WI38 (cell line): ENCODE data around the gene MRPS15.
"Not testable (repeated sequence)": the region's sequence is repeated elsewhere in the genome, so short reads cannot be mapped to it uniquely, and the experiment has no call there.

Experiments
- H3K4me3 ChIP-seq: 2 replicates; pipeline ENCODE4 v1.5.1; 2011; ENCODE audit warnings: low read depth, mild to moderate bottlenecking, control low read depth, low read length
- TF ChIP-seq, protein P1 (sequence below): IDR thresholded peaks from 2 replicates; pipeline ENCODE4 v1.5.1; 2012; ENCODE audit warnings: low read depth, mild to moderate bottlenecking, control low read depth, low read length

Gene MRPS15

DNA sequence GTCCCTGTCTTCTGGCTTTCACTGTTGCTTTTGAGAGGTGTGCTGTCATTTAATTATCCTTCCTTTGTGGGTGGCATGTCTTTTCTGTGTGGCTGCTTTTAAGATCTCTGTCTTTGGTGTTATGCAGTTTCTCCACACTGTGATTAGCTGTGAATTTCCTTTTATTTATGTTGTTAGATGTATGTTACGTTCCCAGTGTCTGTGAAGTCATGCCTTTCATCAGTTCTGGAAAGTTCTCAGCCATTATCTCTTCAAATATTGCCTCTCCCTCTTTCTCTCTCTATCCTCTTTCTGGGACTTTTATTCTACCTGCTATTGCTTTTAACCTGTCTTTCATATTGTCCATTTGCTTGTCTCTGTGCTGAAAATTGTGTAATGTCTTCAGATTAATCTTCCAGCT lies 39.5 kb upstream of the MRPS15 start:
- TF ChIP-seq, protein P1, sequence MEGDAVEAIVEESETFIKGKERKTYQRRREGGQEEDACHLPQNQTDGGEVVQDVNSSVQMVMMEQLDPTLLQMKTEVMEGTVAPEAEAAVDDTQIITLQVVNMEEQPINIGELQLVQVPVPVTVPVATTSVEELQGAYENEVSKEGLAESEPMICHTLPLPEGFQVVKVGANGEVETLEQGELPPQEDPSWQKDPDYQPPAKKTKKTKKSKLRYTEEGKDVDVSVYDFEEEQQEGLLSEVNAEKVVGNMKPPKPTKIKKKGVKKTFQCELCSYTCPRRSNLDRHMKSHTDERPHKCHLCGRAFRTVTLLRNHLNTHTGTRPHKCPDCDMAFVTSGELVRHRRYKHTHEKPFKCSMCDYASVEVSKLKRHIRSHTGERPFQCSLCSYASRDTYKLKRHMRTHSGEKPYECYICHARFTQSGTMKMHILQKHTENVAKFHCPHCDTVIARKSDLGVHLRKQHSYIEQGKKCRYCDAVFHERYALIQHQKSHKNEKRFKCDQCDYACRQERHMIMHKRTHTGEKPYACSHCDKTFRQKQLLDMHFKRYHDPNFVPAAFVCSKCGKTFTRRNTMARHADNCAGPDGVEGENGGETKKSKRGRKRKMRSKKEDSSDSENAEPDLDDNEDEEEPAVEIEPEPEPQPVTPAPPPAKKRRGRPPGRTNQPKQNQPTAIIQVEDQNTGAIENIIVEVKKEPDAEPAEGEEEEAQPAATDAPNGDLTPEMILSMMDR: no peak
- no peak overlapping the region for H3K4me3 ChIP-seq

DNA sequence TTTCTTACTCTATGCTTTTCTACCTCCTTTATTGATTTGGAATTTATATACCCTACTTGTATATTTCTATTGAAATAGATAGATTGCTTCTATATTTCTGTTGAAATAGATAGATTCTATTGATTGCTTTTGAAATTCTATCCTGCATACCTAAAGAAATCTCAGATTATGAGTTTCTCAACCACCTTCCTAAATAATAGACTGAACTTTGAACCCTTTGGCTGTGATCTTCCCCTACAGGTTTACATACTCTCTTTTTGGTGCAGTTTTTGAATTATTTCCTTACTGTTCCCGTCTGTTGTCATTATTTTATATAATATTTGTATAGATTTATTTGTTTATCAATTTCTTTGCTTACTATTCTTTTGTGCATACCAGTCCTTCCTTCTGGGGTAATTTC lies 39.0 kb upstream of the MRPS15 start:
- TF ChIP-seq, protein P1: no peak
- no peak overlapping the region for H3K4me3 ChIP-seq

DNA sequence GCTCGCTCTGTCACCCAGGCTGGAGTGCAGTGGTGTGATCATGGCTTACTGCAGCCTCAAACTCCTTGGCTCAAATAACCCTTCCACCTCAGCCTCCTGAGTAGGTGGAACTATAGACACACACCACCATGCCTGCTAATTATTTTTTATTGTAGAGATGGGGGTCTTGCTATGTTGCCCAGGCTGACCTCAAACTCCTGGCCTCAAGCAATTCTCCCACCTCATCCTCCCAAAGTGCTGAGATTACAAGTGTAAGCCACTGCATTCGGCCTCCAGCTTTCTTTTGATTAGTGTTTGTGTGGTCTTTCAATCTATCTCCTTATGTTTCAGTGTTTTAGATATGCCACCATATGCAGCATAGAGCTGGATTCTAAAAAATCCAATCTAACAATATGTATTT lies 38.4 kb upstream of the MRPS15 start:
- TF ChIP-seq, protein P1: no peak
- H3K4me3 ChIP-seq: no peak overlapping the region

GRCh38 chr1:36501911-36502310 lies 37.7 kb upstream of the MRPS15 start:
- not testable (repeated sequence) for H3K4me3 ChIP-seq

GRCh38 chr1:36497207-36497606 lies 33.0 kb upstream of the MRPS15 start:
- H3K4me3 ChIP-seq: no peak overlapping the region
- TF ChIP-seq, protein P1: no peak

GRCh38 chr1:36494971-36495370 lies 30.8 kb upstream of the MRPS15 start:
- TF ChIP-seq, protein P1: no peak
- H3K4me3 ChIP-seq: no peak overlapping the region

DNA sequence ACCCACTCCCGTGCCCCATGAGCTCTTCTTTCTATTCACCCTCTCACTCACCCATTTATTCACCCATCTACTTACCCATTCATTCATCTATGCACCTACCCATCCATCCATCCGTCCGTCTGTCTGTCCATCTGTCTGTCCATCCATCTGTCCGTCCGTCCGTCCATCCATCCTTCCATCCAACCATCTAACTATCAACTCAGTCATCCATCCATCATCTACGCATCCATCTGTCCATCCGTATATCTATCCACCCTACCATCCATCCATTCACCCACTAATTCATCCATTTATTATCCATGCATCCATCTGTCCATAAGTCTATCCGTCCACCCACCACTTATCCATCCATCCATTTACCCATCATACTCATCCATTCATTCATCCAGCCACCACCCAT lies 29.3 kb upstream of the MRPS15 start:
- TF ChIP-seq, protein P1: no peak
- H3K4me3 ChIP-seq: no peak overlapping the region

GRCh38 chr1:36492491-36492890 lies 28.3 kb upstream of the MRPS15 start:
- no peak overlapping the region for H3K4me3 ChIP-seq

GRCh38 chr1:36489258-36490051 lies 25.3 kb upstream of the MRPS15 start:
- not testable (repeated sequence) for H3K4me3 ChIP-seq

More at GRCh38 chr1:36492491-36492890, 28.3 kb upstream of the MRPS15 start:
- TF ChIP-seq, protein P1: no peak
